H1 (cell line): ENCODE measurements around the gene GPR137. TPM values are rescaled to one million over a fixed set of nuclear protein-coding genes. Genes with fewer than 3 reads are reported as not detected.
A peak's percentile ranks its signal among the peaks of the same experiment; 100 is the strongest.

Source experiments
- ASH2L ChIP-seq: fragments of 200-600, 300-600 bp; sonication (generic); IDR thresholded peaks from one replicate; pipeline ENCODE4 v1.7.1; 2017; ENCODE audit warnings: low read length
- BCL11A ChIP-seq, 2 experiments: IDR thresholded peaks; one replicate each; pipeline ENCODE4 v1.6.1; 2011; ENCODE audit warnings: low read depth in 2 of 2, low read length in 2 of 2, mild to moderate bottlenecking in 2 of 2
- CBX5 ChIP-seq: fragments of 300-800, 300-1000 bp; sonication (generic); IDR thresholded peaks from 2 replicates; pipeline ENCODE4 v1.7.1; 2016; ENCODE audit warnings: antibody characterized with exemption, low read length, low read depth
- CREB1 ChIP-seq: IDR thresholded peaks from 2 replicates; pipeline ENCODE4 v1.6.1; 2012; ENCODE audit warnings: inconsistent platforms
- EGR1 ChIP-seq: IDR thresholded peaks from 2 replicates; pipeline ENCODE4 v1.6.1; 2011; ENCODE audit warnings: low read depth, low read length, borderline replicate concordance
- EP300 ChIP-seq, 2 experiments: IDR thresholded peaks; 1 replicate in 1 of 2; 2 replicates in 1 of 2; pipeline ENCODE4 v1.6.1; 2011 to 2012; ENCODE audit warnings: low read depth in 2 of 2, low read length in 2 of 2, mild to moderate bottlenecking in 2 of 2, borderline replicate concordance in 1 of 2, inconsistent platforms in 1 of 2, moderate library complexity in 1 of 2
- GTF2F1 ChIP-seq: IDR thresholded peaks from 2 replicates; pipeline ENCODE4 v1.6.1; 2012; ENCODE audit warnings: low read depth, low read length, improper control_type of control experiment, borderline replicate concordance
- HDAC2 ChIP-seq, 2 experiments: fragments of 300-600 bp in 1 of 2; sonication (generic) in 1 of 2; IDR thresholded peaks; 2 replicates each; pipeline ENCODE4 v1.6.1; 2011 to 2012; ENCODE audit warnings: low read depth in 2 of 2, low read length in 2 of 2, mild to moderate bottlenecking in 2 of 2, moderate library complexity in 2 of 2, borderline replicate concordance in 1 of 2, inconsistent platforms in 1 of 2
- NANOG ChIP-seq: IDR thresholded peaks from 2 replicates; pipeline ENCODE4 v1.6.1; 2011; ENCODE audit warnings: low read length, low read depth, mild to moderate bottlenecking, inconsistent platforms; ENCODE audit not compliant: insufficient read depth, poor library complexity, severe bottlenecking
- PHF8 ChIP-seq: fragments of 200-600 bp; sonication (generic); conservative IDR thresholded peaks from 2 replicates; pipeline ENCODE4 v1.7.1; 2012; ENCODE audit warnings: low read depth, mild to moderate bottlenecking, inconsistent platforms, low read length, moderate library complexity
- POLR2A ChIP-seq, 2 experiments: IDR thresholded peaks; 1 replicate in 1 of 2; 2 replicates in 1 of 2; pipeline ENCODE4 v1.6.1; 2011; ENCODE audit warnings: low read depth in 2 of 2, low read length in 2 of 2, mild to moderate bottlenecking in 2 of 2; ENCODE audit errors: control extremely low read depth in 1 of 2
- RAD21 ChIP-seq, 2 experiments: IDR thresholded peaks in 1 of 2; conservative IDR thresholded peaks in 1 of 2; 2 replicates each; pipeline ENCODE4 v1.6.1; 2011; ENCODE audit warnings: low read depth in 2 of 2, low read length in 2 of 2, improper control_type of control experiment in 1 of 2, inconsistent platforms in 1 of 2, mild to moderate bottlenecking in 1 of 2, moderate library complexity in 1 of 2
- SIX5 ChIP-seq: IDR thresholded peaks from 2 replicates; pipeline ENCODE4 v1.6.1; 2011; ENCODE audit warnings: mild to moderate bottlenecking, low read depth, low read length
- SP1 ChIP-seq: IDR thresholded peaks from 2 replicates; pipeline ENCODE4 v1.6.1; 2011; ENCODE audit warnings: low read depth, low read length
- TAF1 ChIP-seq: IDR thresholded peaks from 2 replicates; pipeline ENCODE4 v1.6.1; 2011; ENCODE audit warnings: mild to moderate bottlenecking, low read depth, low read length
- TBP ChIP-seq: IDR thresholded peaks from 2 replicates; pipeline ENCODE4 v1.6.1; 2011; ENCODE audit warnings: low read depth, low read length, improper control_type of control experiment
- TCF12 ChIP-seq: IDR thresholded peaks from 2 replicates; pipeline ENCODE4 v1.6.1; 2011; ENCODE audit warnings: low read depth, mild to moderate bottlenecking, low read length
- TEAD4 ChIP-seq: IDR thresholded peaks from 2 replicates; pipeline ENCODE4 v1.6.1; 2012; ENCODE audit warnings: low read depth, low read length, inconsistent platforms, mixed read lengths
- YY1 ChIP-seq: IDR thresholded peaks from 2 replicates; pipeline ENCODE4 v1.6.1; 2011; ENCODE audit warnings: low read depth, mild to moderate bottlenecking, low read length
- ZNF274 ChIP-seq: IDR thresholded peaks from 2 replicates; pipeline ENCODE4 v1.7.0; 2012; ENCODE audit warnings: low read length, borderline replicate concordance; ENCODE audit errors: extremely low read depth
- polyA plus RNA-seq, 7 experiments: library from polyadenylated mRNA; depleted of rRNA in 3 of 7; stranded (reverse) in 5 of 7; unstranded in 2 of 7; fragments of >200 nt in 5 of 7; fragments of 200-250 nt in 2 of 7; gene quantifications; 1 replicate in 5 of 7; 2 replicates in 1 of 7; 4 replicates in 1 of 7; pipeline versions ENCODE4 v1.2.1 to v1.2.3, GENCODE V29; 2011 to 2013; ENCODE audit warnings: missing spikeins in 2 of 7, mixed read lengths in 2 of 7
- total RNA-seq: library from RNA; stranded (reverse); fragmentation: NEBNext Ultra II Directional; extraction: Animal tissue kit (Norgen Biotek cat#: 25700); gene quantifications from 2 replicates; pipeline ENCODE4 v1.2.1, GENCODE V29; 2021
- TF ChIP-seq, protein P1 (sequence below): IDR thresholded peaks from 2 replicates; pipeline ENCODE4 v1.6.1; 2012; ENCODE audit warnings: inconsistent platforms

The GPR137 gene
- total and polyA plus RNA-seq, 2 of the 8 experiments (the other 6 are each of a cell fraction or from before 2014, with no cell fraction given): 36.2 to 37.8 TPM

DNA sequence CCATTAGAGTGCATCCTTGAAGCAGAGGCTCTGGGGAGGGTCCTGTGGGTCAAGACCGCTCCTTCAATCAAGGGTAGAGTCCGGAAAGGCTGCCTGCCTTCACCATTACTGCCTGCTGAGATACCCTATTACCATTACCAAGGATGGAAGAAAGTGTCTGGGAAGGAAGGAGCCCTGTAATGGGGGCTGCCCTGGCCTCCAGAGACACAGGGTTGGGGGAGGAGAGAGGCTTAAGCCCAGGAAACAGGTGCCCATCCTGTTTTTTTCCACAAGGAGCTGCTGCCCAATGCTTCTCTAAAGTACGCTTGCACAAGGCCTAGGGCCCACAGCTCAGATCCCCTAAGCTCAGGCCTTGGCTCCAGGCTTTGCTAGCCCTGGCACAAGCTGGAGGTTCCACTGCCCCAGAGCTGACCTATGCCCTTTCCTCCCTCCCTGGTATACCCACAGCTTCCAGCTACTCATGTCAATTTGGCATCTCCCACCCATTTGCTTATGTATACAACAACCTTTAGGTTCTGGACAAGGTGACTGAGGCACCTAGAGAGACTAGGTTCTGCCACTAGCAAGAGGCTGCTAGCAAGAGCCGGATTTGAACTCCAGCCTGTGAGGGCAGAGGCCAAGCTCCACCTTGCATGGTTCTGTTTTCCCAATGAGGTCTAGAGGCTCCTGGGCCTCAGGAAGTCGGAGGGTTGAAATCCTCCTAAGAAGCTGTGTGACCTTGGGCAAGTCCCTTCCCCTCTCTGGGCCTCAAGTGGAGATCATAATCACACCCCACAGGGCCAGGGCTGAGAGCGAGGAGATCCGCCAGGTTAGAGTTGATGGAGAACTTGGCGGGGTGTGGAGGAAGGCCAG is 35.9 kb upstream of the GPR137 start (continued):
- TF ChIP-seq TCF12 (peak; percentile 69; the same call in 1 of the 2 replicates), EGR1 (no peak), HDAC2 (IDR thresholded peaks at IDR 0.05; ENCODE audit: borderline replicate concordance in 1 of 2, low read depth in 2 of 2, low read length in 2 of 2) (0 out of 4 replicates have a peak, but pooled peaks of 1 of the 2 experiments have one; percentile 49), CBX5 (no peak), NANOG (peak; percentile 52), PHF8 (no peak), YY1 (peak; percentile 84), BCL11A (IDR thresholded peaks at IDR 0.05; ENCODE audit: low read depth in 2 of 2, low read length in 2 of 2) (no peak), TAF1 (peak; percentile 28; the same call in 1 of the 2 replicates), ASH2L (peak; percentile 52), GTF2F1 (no peak), TEAD4 (no peak), SIX5 (no peak), TBP (0 out of 2 replicates have a peak, but pooled peaks have one; percentile 21), RAD21 (IDR thresholded peaks at IDR 0.05 in 1 of 2, conservative IDR thresholded peaks at IDR 0.05 in 1 of 2; ENCODE audit: low read depth in 2 of 2, low read length in 2 of 2) (no peak), CREB1 (0 out of 2 replicates have a peak, but pooled peaks have one; percentile 28), SP1 (peak; percentile 83), ZNF274 (no peak), POLR2A (IDR thresholded peaks at IDR 0.05; ENCODE audit: control extremely low read depth in 1 of 2, low read depth in 2 of 2, low read length in 2 of 2) (peak in 1 of 2 experiments; percentile 40; a peak in 2 of 3 replicates), EP300 (IDR thresholded peaks at IDR 0.05; ENCODE audit: borderline replicate concordance in 1 of 2, low read depth in 2 of 2, low read length in 2 of 2) (peak in 1 of 2 experiments; percentile 60; a peak in 1 of 3 replicates)
- TF ChIP-seq, protein P1, sequence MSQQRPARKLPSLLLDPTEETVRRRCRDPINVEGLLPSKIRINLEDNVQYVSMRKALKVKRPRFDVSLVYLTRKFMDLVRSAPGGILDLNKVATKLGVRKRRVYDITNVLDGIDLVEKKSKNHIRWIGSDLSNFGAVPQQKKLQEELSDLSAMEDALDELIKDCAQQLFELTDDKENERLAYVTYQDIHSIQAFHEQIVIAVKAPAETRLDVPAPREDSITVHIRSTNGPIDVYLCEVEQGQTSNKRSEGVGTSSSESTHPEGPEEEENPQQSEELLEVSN: no peak
